Endothelial cell of umbilical vein (primary cell): Measurements from ENCODE around the gene ARHGEF10L. TPM values are rescaled to one million over a fixed set of nuclear protein-coding genes. Genes with fewer than 3 reads are reported as not detected.

Experiments used
- BruUV-seq: library from RNA; stranded (reverse); fragments of 400-500 nt; replicated peaks from 2 replicates; lab custom pipeline; 2021; lab: Mats Ljungman, UMichigan
- CTCF ChIA-PET: fragments of 300-600, 350-600 bp; sonication (Branson Sonifier 250); formaldehyde crosslinking; loops from one replicate; lab custom pipeline; 2021; ENCODE audit warnings: antibody characterized with exemption, inconsistent platforms; lab: Charles Lee
- POLR2A ChIA-PET: fragments of 300-600, 350-600 bp; sonication (Branson Sonifier 250); formaldehyde crosslinking; loops from one replicate; lab custom pipeline; 2021; ENCODE audit warnings: antibody characterized with exemption, inconsistent platforms; lab: Charles Lee
- DNase-seq: peaks from one replicate; pipeline ENCODE4 v3.0.0-alpha.2; 2011; ENCODE audit warnings: low read depth, low spot score
- FAIRE-seq: peaks from 2 replicates; lab custom pipeline; 2011; peaks lifted over from hg19 to GRCh38; lab: Jason Lieb, UNC
- H2AFZ ChIP-seq: 2 replicates; pipeline ENCODE4 v1.6.0; 2012; ENCODE audit warnings: low read depth, low read length, control low read depth, inconsistent platforms
- H3K27ac ChIP-seq: 2 replicates; pipeline ENCODE4 v1.5.1; 2011; ENCODE audit warnings: low read depth, mild to moderate bottlenecking, control low read depth, low read length, moderate library complexity; ENCODE audit not compliant: insufficient read depth
- H3K27me3 ChIP-seq, 2 experiments: 2 replicates each; pipeline versions ENCODE4 v1.6.0 to v1.6.1; 2011; ENCODE audit warnings: low read length in 2 of 2, mixed read lengths in 1 of 2; ENCODE audit not compliant: control insufficient read depth in 2 of 2, insufficient read depth in 2 of 2
- H3K36me3 ChIP-seq, 2 experiments: 2 replicates in 1 of 2; 3 replicates in 1 of 2; pipeline ENCODE4 v1.5.1; 2011; ENCODE audit warnings: low read length in 2 of 2, mild to moderate bottlenecking in 1 of 2, moderate library complexity in 1 of 2; ENCODE audit not compliant: control insufficient read depth in 2 of 2, insufficient read depth in 2 of 2; ENCODE audit errors: extremely low read depth in 1 of 2
- H3K4me1 ChIP-seq: 3 replicates; pipeline ENCODE4 v1.5.1; 2011; ENCODE audit warnings: mild to moderate bottlenecking, low read length; ENCODE audit not compliant: control insufficient read depth, insufficient read depth; ENCODE audit errors: extremely low read depth
- H3K4me2 ChIP-seq: 2 replicates; pipeline ENCODE4 v1.6.1; 2011; ENCODE audit warnings: low read length, control low read depth, mixed read lengths; ENCODE audit not compliant: insufficient read depth
- H3K4me3 ChIP-seq, 3 experiments: fragments of 200-600 bp in 1 of 3; sonication (generic), shearing (Covaris generic) in 1 of 3; replicated peaks in 1 of 3; 2 replicates each; pipeline ENCODE4 v1.5.1; 2011 to 2016; ENCODE audit warnings: control low read depth in 3 of 3, low read length in 3 of 3, mild to moderate bottlenecking in 2 of 3, inconsistent platforms in 1 of 3, low read depth in 1 of 3, moderate library complexity in 1 of 3; ENCODE audit not compliant: insufficient read depth in 1 of 3
- H3K79me2 ChIP-seq: 2 replicates; pipeline ENCODE4 v1.6.0; 2012; ENCODE audit warnings: low read length, inconsistent platforms; ENCODE audit not compliant: control insufficient read depth, insufficient read depth
- H3K9ac ChIP-seq: replicated peaks from 2 replicates; pipeline ENCODE3; 2011; ENCODE audit warnings: low read length, control low read depth; ENCODE audit not compliant: insufficient read depth; ENCODE audit errors: extremely low read depth
- H3K9me1 ChIP-seq: replicated peaks from 3 replicates; pipeline ENCODE4 v1.6.0; 2011; ENCODE audit warnings: mild to moderate bottlenecking, low read length; ENCODE audit not compliant: control insufficient read depth, insufficient read depth; ENCODE audit errors: extremely low read depth
- H3K9me3 ChIP-seq: replicated peaks from 2 replicates; pipeline ENCODE4 v1.5.1; 2012; ENCODE audit warnings: low read length, inconsistent platforms; ENCODE audit not compliant: control insufficient read depth, insufficient read depth
- H4K20me1 ChIP-seq: replicated peaks from 2 replicates; pipeline ENCODE3; 2011; ENCODE audit warnings: mild to moderate bottlenecking, low read length; ENCODE audit not compliant: control insufficient read depth, insufficient read depth; ENCODE audit errors: extremely low read depth
- EZH2 ChIP-seq: IDR thresholded peaks from 2 replicates; pipeline ENCODE4 v1.6.1; 2012; ENCODE audit warnings: borderline replicate concordance, low read depth, mild to moderate bottlenecking, moderate library complexity, low read length, inconsistent platforms; ENCODE audit not compliant: severe bottlenecking
- MYC ChIP-seq: IDR thresholded peaks from one replicate; pipeline ENCODE4 v1.6.1; 2011; ENCODE audit warnings: mild to moderate bottlenecking, low read depth, low read length
- POLR2A ChIP-seq: IDR thresholded peaks from 2 replicates; pipeline ENCODE4 v1.6.1; 2012; ENCODE audit warnings: low read depth, mild to moderate bottlenecking, control low read depth, low read length
- POLR2AphosphoS5 ChIP-seq: IDR thresholded peaks from 2 replicates; pipeline ENCODE4 v1.6.1; 2012; ENCODE audit warnings: low read depth, mild to moderate bottlenecking, control low read depth, low read length, moderate library complexity; ENCODE audit not compliant: insufficient read depth
- dilution Hi-C: fragments of 300-500 bp; cut with MboI; formaldehyde crosslinking; loops from one replicate; pipeline ENCODE4 v1.15.0; 2019; ENCODE audit warnings: low sequenced_read_pairs; ENCODE audit not compliant: extremely low pct_ligation_motif_present
- intact Hi-C: fragments of 100-400 bp; cut with micrococcal nuclease; formaldehyde crosslinking; loops from one replicate; pipeline ENCODE4 v1.10.0; 2022
- polyA plus RNA-seq, 4 experiments: library from polyadenylated mRNA; depleted of rRNA in 3 of 4; stranded (reverse) in 3 of 4; unstranded in 1 of 4; fragments of >200 nt; gene quantifications; 2 replicates each; pipeline versions ENCODE4 v1.2.1 to v1.2.3, GENCODE V29; 2011 to 2012; ENCODE audit warnings: missing spikeins in 1 of 4
- total RNA-seq: library from RNA; stranded (reverse); gene quantifications from 2 replicates; pipeline ENCODE4 v1.2.3, GENCODE V29; 2021
- TF ChIP-seq, protein P1 (sequence below), 2 donors: IDR thresholded peaks; 1 replicate in 1 of 2; 2 replicates in 1 of 2; pipeline ENCODE4 v1.5.1; 2011; ENCODE audit warnings: low read length in 2 of 2, mild to moderate bottlenecking in 2 of 2, moderate library complexity in 2 of 2, control low read depth in 1 of 2, inconsistent platforms in 1 of 2, low read depth in 1 of 2; ENCODE audit not compliant: insufficient read depth in 1 of 2; ENCODE audit errors: extremely low read depth in 1 of 2

The ARHGEF10L gene
- total and polyA plus RNA-seq, 2 donors (not counting 3 experiments of a cell fraction or from before 2014, with no cell fraction given), result 1.9 to 5.2 TPM

DNA sequence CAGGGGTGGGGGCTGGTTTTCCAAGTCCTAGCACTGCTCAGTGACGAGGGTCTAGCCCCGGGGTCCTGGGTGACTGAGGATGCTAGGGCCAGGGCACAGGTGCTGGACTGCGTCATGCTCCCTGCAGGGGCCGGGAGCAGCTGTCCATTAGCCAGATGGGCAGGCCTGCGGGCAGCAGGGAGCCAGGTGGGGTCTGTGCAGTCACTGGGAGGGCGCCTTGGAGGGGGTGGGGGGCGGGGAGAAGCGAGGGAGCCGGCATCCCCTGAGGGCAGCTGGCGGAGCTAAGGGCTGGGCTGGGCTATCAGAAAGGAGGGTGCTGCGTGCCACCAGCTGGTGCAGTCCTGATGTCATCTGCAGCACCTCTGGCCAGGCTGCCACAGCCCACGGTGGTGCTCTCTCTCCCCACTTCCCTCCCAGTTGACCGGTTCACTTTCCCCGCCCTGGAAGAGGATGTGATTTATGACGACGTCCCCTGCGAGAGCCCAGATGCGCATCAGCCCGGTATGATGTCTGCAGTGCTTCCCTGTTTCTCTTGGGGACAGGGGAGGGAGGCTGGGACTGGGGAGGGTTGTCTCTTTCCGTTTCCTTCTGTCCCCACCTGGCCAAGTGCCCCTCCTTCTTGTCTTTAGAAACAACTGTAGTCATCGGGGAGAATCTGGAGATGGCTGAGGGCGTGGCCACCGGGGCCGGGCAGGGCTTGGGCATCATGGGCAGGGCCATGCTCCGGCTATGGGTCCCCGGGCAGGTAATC lies 63.8 kb downstream of the ARHGEF10L start:
- DNase-seq (no peak), FAIRE-seq (no peak)
- Histone ChIP-seq H3K4me3 (no peak overlapping the region), H3K4me1 (no peaks in the 10 kb centered on the region), H3K79me2 (no peaks in the 10 kb centered on the region), H4K20me1 (no peaks in the 10 kb centered on the region), H3K9me3 (no peaks in the 10 kb centered on the region), H3K27me3 (no peaks in the 10 kb centered on the region), H3K9ac (no peak overlapping the region), H3K4me2 (no peak overlapping the region), H3K27ac (no peak overlapping the region), H3K36me3 (no peaks in the 10 kb centered on the region), H3K9me1 (no peaks in the 10 kb centered on the region), H2AFZ (no peak overlapping the region)
- dilution Hi-C loops (no loop called here), intact Hi-C loops (no loop called here)
- POLR2A ChIA-PET, result no interaction called here
- BruUV-seq, result no TSS peak
- no peak for TF ChIP-seq EZH2
- TF ChIP-seq POLR2A, result no peak
- TF ChIP-seq POLR2AphosphoS5, result no peak
- TF ChIP-seq MYC, result no peak
- TF ChIP-seq, protein P1, sequence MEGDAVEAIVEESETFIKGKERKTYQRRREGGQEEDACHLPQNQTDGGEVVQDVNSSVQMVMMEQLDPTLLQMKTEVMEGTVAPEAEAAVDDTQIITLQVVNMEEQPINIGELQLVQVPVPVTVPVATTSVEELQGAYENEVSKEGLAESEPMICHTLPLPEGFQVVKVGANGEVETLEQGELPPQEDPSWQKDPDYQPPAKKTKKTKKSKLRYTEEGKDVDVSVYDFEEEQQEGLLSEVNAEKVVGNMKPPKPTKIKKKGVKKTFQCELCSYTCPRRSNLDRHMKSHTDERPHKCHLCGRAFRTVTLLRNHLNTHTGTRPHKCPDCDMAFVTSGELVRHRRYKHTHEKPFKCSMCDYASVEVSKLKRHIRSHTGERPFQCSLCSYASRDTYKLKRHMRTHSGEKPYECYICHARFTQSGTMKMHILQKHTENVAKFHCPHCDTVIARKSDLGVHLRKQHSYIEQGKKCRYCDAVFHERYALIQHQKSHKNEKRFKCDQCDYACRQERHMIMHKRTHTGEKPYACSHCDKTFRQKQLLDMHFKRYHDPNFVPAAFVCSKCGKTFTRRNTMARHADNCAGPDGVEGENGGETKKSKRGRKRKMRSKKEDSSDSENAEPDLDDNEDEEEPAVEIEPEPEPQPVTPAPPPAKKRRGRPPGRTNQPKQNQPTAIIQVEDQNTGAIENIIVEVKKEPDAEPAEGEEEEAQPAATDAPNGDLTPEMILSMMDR (IDR thresholded peaks at IDR 0.05; ENCODE audit: extremely low read depth in 1 of 2, insufficient read depth in 1 of 2, low read depth in 1 of 2, low read length in 2 of 2), result no peak
- CTCF ChIA-PET, result interaction anchor here (1.0 kb wide), 1 partner anchor 101 kb away, joined by 6 read pairs; no protein-coding TSS in a partner anchor
